HG03139 (cell line): ENCODE data around the gene RPL38.

Experiments used
- ATAC-seq: cut with Tn5 transposase; IDR thresholded peaks from one replicate; pipeline ENCODE4 v1.9.1; 2021; ENCODE audit not compliant: unreplicated experiment

The RPL38 gene

GRCh38 chr17:74203439-74204240, at the start of gene RPL38:
Gene RPL38 (plus strand): TSS chr17:74203678. CDS start chr17:74203956, 278 bp downstream.
- ATAC-seq = peak; percentile 66

GRCh38 chr17:74153821-74154430, 49.6 kb upstream of the RPL38 start:
- no peak for ATAC-seq

DNA sequence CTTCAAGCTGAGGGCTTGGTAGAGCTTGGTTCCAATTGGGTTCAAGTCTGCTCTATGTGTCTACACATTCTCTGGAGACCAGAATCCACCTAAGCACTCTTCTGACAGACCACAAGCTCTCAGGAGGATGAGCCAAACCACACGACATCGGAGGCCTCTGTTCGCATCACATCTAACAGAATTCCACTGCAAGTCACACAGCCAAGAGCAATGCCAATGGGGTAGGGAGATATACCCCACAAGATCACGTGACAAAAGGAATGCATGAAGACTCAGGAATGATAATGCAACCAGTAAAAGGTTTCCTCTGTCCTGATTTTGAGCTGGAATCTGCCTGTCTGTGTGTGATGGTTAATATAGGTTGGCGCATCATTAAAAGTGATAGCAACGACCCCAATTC, 46.6 kb upstream of the RPL38 start:
- no peak for ATAC-seq

- ATAC-seq = no peak
These were observed 46.1 kb upstream of the RPL38 start for GRCh38 chr17:74157366-74157765.

DNA sequence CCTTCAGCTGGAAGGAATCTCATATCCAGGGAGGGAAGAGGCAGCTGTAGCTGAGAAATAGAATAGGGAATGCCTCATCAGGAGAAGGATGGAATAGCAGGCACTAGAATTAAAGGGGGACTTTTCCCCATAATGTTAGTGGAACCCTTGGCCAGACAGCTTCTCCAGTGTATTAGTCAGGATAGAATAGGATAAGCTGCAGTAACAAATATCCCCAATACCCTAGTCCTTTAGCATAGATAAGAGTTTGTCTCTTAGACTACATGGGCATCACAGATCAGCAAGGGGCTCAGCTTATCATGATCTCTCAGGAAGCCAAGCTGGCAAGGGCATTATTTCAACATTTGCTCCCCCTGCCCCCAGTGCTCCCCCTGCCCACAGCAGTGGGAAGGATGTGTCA, 44.7 kb upstream of the RPL38 start:
- ATAC-seq = no peak

- ATAC-seq = no peak
These were observed 44.1 kb upstream of the RPL38 start for GRCh38 chr17:74159226-74159840.

DNA sequence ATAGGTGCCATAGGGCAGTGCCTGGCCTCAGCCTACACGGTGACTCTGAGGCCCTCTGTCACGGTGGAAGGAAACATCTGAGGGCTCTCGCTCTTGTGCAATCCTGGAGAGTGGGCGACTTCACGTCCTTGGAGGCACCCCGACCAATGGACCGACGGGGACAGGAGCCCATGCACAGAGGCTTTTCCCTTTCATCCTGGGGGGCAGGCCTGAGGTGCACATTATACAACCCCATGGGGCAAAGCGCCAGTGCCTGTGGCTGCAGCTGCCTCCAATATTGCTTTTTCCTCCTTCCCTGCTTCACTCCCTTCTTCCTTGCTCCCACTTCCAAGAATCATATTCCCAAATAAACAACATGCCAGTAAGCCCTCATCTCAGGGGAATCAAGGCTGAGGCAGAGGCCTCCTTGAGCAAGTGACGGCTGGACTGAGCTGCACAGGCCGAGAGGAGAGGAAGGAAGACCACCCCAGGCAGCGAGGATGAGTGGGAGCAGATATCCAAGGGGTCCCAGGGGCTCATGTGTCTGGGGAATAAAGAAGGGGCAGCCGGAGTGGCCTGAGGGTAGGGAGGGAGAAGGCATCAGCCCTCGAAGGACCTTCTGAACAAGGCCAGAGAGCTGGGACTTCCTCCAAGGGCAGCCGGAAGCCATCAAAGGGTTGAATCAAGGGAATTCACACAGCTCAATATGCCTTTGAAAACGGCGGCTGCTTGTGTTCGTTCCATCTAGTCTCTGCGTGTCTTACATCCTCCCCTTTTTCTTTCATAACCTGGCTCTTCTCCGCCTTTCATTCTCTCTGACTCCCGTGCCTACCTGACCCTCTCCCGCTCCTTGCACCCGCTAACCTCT, 42.6 kb upstream of the RPL38 start:
- ATAC-seq = no peak

DNA sequence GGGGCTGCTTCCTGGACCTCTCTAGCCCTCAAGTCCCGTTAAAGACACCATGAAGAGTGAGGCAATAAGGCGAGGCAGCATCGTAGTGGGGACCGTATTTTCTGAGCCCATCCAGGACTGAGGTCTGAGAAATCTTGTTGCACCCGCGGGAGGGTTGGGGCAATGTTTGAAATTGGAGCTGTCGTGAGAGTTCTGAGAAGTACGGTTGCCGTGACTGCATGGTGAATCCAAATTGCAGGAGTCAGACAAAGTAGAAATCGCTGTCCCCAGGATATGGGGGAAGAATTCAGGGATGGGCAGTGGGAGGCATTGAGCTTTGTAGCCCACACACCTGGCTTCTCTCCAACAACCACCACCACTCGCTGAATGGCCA, 42.0 kb upstream of the RPL38 start:
- no peak for ATAC-seq

DNA sequence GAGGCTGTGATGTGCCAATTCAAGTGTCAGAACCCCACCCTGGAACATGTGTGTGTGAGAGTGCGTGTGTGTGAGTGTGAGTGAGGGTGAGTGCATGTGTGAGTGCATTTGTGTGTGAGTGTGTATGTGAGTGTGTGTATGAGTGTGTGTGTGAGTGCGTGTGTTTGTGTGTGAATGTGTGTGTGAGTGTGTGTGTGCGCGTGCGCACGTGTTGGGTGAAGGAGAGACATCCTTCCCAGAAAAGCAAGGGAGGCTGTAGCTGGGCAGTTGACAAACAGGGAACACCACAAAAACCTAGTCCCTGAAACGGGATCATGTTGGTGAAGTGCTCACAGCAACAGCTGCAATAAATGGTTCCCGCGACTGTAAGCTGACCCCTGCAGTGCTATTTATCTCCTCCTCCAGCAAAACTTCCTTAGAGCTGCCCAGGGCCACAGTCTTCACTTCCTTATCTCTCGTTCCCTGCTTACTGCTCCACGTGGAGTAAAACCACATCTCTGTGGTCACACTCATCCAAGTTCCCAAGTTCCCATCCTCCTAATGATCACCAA, 40.1 kb upstream of the RPL38 start:
- no peak for ATAC-seq

- no peak for ATAC-seq
These were observed 39.6 kb upstream of the RPL38 start for GRCh38 chr17:74163836-74164235.

DNA sequence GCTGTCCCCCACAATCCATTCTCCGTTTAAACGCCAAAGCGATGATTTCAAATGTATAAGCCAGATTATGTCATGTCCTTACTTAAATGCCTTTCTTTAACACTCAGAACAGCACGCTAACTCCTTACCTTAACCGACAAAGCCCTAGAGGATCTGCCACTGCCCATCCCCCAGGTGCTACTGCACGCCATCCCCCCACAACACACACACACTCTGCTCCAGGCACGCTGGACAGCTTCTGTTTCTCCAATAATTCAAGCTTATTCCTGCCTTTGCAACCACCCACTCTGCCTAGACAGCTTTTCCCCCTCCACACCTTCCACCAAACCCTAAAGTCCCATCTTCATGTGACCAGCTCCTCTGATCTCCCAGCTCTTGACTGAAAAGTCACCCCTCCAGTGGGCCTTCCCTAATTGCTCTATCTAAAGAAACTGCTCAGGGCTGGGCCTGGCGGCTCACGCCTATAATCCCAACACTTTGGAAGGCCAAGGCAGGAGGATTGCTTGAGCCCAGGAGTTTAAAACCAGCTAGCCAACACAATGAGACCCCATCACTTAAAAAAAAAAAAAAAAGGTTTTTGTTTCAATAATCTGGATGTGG, 38.9 kb upstream of the RPL38 start:
- no peak for ATAC-seq

GRCh38 chr17:74165797-74166365, 37.6 kb upstream of the RPL38 start:
- no peak for ATAC-seq

- ATAC-seq = no peak
These were observed 32.6 kb upstream of the RPL38 start for GRCh38 chr17:74170924-74171323.

- no peak for ATAC-seq
These were observed 30.8 kb upstream of the RPL38 start for GRCh38 chr17:74172700-74173099.

DNA sequence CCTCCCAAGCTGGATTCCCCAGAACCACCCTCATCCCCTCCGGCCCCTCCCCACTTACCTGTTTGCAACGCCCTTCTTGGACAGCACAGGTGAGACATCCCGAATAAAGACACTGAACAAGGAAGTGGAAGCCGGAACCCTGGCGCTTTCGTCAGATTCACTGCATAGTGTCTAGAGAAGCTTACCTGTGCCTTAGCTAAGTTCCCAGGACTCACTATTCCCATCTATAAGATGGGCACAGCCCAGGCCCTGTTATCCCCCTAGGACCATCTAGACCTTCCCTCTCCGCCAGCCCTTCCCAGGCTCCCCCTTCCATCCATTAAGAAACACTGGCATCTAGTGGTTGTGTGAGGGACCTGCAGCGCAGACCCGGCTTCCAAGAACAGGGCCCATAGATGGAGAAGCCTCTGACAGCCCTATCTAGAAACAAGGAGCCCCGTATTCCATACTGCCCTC, 26.9 kb upstream of the RPL38 start:
- ATAC-seq = no peak

GRCh38 chr17:74177018-74177450, 26.4 kb upstream of the RPL38 start:
- no peak for ATAC-seq

GRCh38 chr17:74179576-74179975, 23.9 kb upstream of the RPL38 start:
- ATAC-seq = no peak

GRCh38 chr17:74180336-74180735, 23.1 kb upstream of the RPL38 start:
- ATAC-seq = no peak

DNA sequence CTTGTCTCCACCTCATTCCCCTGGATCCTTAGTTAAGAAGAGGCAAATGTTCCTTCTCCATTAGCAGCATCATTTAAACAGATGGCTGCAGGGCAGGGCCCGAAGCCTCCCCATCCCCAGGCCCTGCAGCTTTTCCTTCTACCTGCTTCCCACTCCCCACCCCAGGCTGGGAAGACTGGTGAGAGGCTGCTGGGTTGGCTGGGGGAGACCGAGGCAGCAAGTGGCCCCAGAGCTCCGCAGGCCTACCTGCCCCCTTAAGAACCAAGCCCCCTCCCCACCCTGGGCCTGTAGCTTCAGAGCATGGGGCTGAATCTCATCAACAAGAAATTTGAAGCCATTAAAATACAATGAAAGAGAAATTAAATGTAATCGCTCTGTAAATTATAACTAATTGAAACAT, 22.1 kb upstream of the RPL38 start:
- no peak for ATAC-seq

GRCh38 chr17:74182041-74182723, 21.3 kb upstream of the RPL38 start:
- ATAC-seq = no peak
